ENCODE results near the gene MAEA.

DNA sequence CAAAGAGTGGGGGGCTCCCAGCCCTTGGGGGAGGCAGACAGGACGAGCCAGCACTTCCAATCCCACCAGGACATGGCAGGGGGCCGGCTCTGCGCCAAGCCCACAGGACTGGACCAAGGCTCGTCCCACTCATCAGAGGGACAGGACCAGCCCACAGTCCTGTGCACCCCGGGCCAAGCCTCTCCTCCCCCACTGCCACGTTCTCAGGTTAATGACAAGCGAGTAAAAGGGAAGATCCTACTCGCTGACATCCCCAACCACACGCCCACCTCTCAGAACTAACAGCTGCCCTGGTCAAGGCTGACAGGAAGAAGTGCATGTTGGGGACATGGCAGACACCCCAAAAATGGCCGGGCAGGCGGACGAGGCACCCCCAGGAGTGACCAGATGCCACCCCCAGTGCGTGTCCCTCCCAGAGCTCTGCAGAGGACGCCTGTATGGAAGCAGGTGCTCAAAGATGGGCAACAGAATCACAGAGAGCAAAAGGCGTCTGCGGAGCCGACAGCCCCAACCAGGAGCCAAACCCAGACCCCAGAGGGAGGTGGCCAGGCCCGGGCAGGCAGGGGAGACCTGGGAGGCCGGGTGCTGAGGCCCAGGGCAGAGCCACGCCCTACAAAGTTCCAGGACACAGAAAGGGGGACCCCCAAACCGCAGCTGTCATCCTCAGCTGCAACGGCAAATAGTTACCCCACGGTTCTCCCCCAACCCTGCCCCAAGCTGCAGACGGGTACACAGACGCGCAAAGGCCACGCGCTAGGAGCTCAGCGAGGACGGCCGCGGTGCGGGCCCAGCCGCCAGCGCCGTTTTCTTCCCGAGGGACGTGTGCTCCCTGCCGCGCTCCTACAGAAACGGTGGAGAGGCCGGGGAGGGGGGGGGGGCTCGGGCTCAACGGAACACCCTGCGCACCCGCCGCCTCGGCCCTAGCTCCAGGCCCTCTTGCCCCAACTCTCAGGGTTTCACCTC is 42.5 kb upstream of the MAEA start:
- TF ChIP-seq JUND (IDR thresholded peaks at IDR 0.05) = no peak
- TF ChIP-seq, protein P1, sequence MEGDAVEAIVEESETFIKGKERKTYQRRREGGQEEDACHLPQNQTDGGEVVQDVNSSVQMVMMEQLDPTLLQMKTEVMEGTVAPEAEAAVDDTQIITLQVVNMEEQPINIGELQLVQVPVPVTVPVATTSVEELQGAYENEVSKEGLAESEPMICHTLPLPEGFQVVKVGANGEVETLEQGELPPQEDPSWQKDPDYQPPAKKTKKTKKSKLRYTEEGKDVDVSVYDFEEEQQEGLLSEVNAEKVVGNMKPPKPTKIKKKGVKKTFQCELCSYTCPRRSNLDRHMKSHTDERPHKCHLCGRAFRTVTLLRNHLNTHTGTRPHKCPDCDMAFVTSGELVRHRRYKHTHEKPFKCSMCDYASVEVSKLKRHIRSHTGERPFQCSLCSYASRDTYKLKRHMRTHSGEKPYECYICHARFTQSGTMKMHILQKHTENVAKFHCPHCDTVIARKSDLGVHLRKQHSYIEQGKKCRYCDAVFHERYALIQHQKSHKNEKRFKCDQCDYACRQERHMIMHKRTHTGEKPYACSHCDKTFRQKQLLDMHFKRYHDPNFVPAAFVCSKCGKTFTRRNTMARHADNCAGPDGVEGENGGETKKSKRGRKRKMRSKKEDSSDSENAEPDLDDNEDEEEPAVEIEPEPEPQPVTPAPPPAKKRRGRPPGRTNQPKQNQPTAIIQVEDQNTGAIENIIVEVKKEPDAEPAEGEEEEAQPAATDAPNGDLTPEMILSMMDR (IDR thresholded peaks at IDR 0.05; ENCODE audit: low read depth, low read length, missing input control) = no peak
- no peak for TF ChIP-seq YY1 (IDR thresholded peaks at IDR 0.05)
- no peak for TF ChIP-seq SP1 (IDR thresholded peaks at IDR 0.05)
- TF ChIP-seq, protein P2, sequence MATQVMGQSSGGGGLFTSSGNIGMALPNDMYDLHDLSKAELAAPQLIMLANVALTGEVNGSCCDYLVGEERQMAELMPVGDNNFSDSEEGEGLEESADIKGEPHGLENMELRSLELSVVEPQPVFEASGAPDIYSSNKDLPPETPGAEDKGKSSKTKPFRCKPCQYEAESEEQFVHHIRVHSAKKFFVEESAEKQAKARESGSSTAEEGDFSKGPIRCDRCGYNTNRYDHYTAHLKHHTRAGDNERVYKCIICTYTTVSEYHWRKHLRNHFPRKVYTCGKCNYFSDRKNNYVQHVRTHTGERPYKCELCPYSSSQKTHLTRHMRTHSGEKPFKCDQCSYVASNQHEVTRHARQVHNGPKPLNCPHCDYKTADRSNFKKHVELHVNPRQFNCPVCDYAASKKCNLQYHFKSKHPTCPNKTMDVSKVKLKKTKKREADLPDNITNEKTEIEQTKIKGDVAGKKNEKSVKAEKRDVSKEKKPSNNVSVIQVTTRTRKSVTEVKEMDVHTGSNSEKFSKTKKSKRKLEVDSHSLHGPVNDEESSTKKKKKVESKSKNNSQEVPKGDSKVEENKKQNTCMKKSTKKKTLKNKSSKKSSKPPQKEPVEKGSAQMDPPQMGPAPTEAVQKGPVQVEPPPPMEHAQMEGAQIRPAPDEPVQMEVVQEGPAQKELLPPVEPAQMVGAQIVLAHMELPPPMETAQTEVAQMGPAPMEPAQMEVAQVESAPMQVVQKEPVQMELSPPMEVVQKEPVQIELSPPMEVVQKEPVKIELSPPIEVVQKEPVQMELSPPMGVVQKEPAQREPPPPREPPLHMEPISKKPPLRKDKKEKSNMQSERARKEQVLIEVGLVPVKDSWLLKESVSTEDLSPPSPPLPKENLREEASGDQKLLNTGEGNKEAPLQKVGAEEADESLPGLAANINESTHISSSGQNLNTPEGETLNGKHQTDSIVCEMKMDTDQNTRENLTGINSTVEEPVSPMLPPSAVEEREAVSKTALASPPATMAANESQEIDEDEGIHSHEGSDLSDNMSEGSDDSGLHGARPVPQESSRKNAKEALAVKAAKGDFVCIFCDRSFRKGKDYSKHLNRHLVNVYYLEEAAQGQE (IDR thresholded peaks at IDR 0.05) = no peak
- TF ChIP-seq, protein P3, sequence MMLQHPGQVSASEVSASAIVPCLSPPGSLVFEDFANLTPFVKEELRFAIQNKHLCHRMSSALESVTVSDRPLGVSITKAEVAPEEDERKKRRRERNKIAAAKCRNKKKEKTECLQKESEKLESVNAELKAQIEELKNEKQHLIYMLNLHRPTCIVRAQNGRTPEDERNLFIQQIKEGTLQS (IDR thresholded peaks at IDR 0.05) = no peak
- TF ChIP-seq FOXA2 (IDR thresholded peaks at IDR 0.05) = no peak
- TF ChIP-seq RXRA (IDR thresholded peaks at IDR 0.05) = no peak
- no peak for TF ChIP-seq RAD21 (IDR thresholded peaks at IDR 0.05)
- TF ChIP-seq FOXA1 (IDR thresholded peaks at IDR 0.05) = no peak
- TF ChIP-seq TAF1 (conservative IDR thresholded peaks at IDR 0.05) = no peak

Data from liver (tissue), 3 donors.